H1 (cell line): ENCODE data around the gene AIMP1. TPM values are rescaled to one million over a fixed set of nuclear protein-coding genes. Genes with fewer than 3 reads are reported as not detected.

Experiments used
- ATF2 ChIP-seq: IDR thresholded peaks from 2 replicates; pipeline ENCODE4 v1.6.1; 2012; ENCODE audit warnings: low read length, inconsistent platforms
- CHD2 ChIP-seq: IDR thresholded peaks from 2 replicates; pipeline ENCODE4 v1.6.1; 2012; ENCODE audit warnings: low read length, improper control_type of control experiment
- KDM5A ChIP-seq: fragments of 200-600 bp; IDR thresholded peaks from 2 replicates; pipeline ENCODE4 v1.7.1; 2012; ENCODE audit warnings: mild to moderate bottlenecking, low read length, inconsistent platforms, mixed read lengths
- NRF1 ChIP-seq: IDR thresholded peaks from 2 replicates; pipeline ENCODE4 v1.6.1; 2011; ENCODE audit warnings: mild to moderate bottlenecking, low read depth, low read length, improper control_type of control experiment
- RNF2 ChIP-seq: fragments of 200-900, 300-1000 bp; sonication (generic); IDR thresholded peaks from 2 replicates; pipeline ENCODE4 v1.7.1; 2016; ENCODE audit warnings: borderline replicate concordance, low read depth, mild to moderate bottlenecking, antibody characterized with exemption, low read length; ENCODE audit not compliant: poor library complexity, severe bottlenecking; ENCODE audit errors: missing control alignments
- RXRA ChIP-seq: IDR thresholded peaks from 2 replicates; pipeline ENCODE4 v1.6.1; 2011; ENCODE audit warnings: low read depth, mild to moderate bottlenecking, low read length, moderate library complexity; ENCODE audit not compliant: insufficient read depth
- polyA plus RNA-seq, 7 experiments: library from polyadenylated mRNA; depleted of rRNA in 3 of 7; stranded (reverse) in 5 of 7; unstranded in 2 of 7; fragments of >200 nt in 5 of 7; fragments of 200-250 nt in 2 of 7; gene quantifications; 1 replicate in 5 of 7; 2 replicates in 1 of 7; 4 replicates in 1 of 7; pipeline versions ENCODE4 v1.2.1 to v1.2.3, GENCODE V29; 2011 to 2013; ENCODE audit warnings: missing spikeins in 2 of 7, mixed read lengths in 2 of 7
- total RNA-seq: library from RNA; stranded (reverse); fragmentation: NEBNext Ultra II Directional; extraction: Animal tissue kit (Norgen Biotek cat#: 25700); gene quantifications from 2 replicates; pipeline ENCODE4 v1.2.1, GENCODE V29; 2021

AIMP1 gene
- total and polyA plus RNA-seq, 2 of the 8 experiments (the other 6 are each of a cell fraction or from before 2014, with no cell fraction given) = 7.9 to 54.6 TPM

DNA sequence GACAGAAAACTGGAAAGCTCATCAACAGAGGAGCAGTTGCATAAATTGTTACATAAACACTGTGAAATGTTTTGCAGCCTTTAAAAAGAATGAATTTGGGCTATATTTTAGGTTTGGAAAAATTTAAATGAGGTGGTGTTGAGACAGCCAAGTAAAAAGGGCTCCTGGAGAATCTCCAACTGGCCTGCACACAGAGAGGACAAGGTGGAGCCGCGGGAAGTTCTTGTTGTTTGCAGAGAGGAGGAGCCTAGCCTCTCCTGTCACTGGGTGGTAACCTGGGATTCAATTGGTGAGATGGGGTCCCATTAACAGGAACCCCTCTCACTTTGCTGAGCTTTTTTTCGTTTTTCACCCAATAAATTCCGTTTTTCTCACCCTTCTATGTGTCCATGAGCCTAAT is 38.8 kb downstream of the AIMP1 start (continued):
- TF ChIP-seq ATF2 (no peak), NRF1 (no peak), KDM5A (no peak), CHD2 (no peak), RXRA (no peak), RNF2 (no peak)
